Measurements from ENCODE around the gene CORO2B.

Gene CORO2B

GRCh38 chr15:68612979-68613740 lies 34.4 kb downstream of the CORO2B start:
- TF ChIP-seq, protein P1, sequence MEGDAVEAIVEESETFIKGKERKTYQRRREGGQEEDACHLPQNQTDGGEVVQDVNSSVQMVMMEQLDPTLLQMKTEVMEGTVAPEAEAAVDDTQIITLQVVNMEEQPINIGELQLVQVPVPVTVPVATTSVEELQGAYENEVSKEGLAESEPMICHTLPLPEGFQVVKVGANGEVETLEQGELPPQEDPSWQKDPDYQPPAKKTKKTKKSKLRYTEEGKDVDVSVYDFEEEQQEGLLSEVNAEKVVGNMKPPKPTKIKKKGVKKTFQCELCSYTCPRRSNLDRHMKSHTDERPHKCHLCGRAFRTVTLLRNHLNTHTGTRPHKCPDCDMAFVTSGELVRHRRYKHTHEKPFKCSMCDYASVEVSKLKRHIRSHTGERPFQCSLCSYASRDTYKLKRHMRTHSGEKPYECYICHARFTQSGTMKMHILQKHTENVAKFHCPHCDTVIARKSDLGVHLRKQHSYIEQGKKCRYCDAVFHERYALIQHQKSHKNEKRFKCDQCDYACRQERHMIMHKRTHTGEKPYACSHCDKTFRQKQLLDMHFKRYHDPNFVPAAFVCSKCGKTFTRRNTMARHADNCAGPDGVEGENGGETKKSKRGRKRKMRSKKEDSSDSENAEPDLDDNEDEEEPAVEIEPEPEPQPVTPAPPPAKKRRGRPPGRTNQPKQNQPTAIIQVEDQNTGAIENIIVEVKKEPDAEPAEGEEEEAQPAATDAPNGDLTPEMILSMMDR (IDR thresholded peaks at IDR 0.05; ENCODE audit: low read depth, low read length) = no peak
- no peaks in the 10 kb centered on the region for H3K27me3 ChIP-seq (ENCODE audit: insufficient read depth, low read depth, severe bottlenecking)
- no peaks in the 10 kb centered on the region for H3K9me3 ChIP-seq (ENCODE audit: severe bottlenecking)
- peaks cover 3% of the 10 kb centered on the region; the same call in 1 of the 2 replicates for H3K36me3 ChIP-seq
- H3K27ac ChIP-seq = no peak overlapping the region
- H3K4me3 ChIP-seq (ENCODE audit: low read depth, low read length) = no peak overlapping the region
- no peak for DNase-seq

GRCh38 chr15:68614286-68615035 lies 35.7 kb downstream of the CORO2B start:
- Histone ChIP-seq H3K27ac (peak overlapping the region; percentile 93), H3K36me3 (peaks cover 3% of the 10 kb centered on the region; the same call in 1 of the 2 replicates), H3K9me3 (ENCODE audit: severe bottlenecking) (no peaks in the 10 kb centered on the region), H3K27me3 (ENCODE audit: insufficient read depth, low read depth, severe bottlenecking) (no peaks in the 10 kb centered on the region), H3K4me3 (ENCODE audit: low read depth, low read length) (peak overlapping the region; percentile 26)
- TF ChIP-seq, protein P1 (IDR thresholded peaks at IDR 0.05; ENCODE audit: low read depth, low read length) = no peak
- DNase-seq = peak; percentile 93

- no peak for DNase-seq
- no peak overlapping the region for H3K4me3 ChIP-seq (ENCODE audit: low read depth, low read length)
- no peaks in the 10 kb centered on the region for H3K27me3 ChIP-seq (ENCODE audit: insufficient read depth, low read depth, severe bottlenecking)
- peak overlapping the region; percentile 93 for H3K27ac ChIP-seq
- H3K36me3 ChIP-seq = peaks cover 3% of the 10 kb centered on the region; the same call in 1 of the 2 replicates
- TF ChIP-seq, protein P1 (IDR thresholded peaks at IDR 0.05; ENCODE audit: low read depth, low read length) = no peak
- H3K9me3 ChIP-seq (ENCODE audit: severe bottlenecking) = no peaks in the 10 kb centered on the region
Observed at GRCh38 chr15:68615301-68615700, 36.5 kb downstream of the CORO2B start.

DNA sequence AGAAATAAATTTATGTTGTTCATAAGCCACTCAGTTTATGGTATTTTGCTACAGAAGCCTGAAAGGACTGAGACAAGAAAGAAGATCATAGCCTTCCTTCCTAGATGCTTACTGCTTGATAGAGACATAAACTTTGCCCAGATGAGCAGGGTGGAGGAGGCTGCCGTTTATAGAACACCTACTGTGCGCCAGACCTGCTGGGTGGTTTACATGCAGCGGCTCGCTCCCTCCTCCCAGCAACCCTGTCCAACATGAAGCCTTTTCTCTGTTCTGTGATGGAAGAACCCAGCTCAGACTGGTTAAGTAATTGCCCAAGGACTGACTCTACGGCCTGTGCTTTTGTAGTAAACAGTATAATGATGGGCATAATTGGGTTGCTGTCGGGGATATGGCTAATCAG lies 37.0 kb downstream of the CORO2B start:
- TF ChIP-seq, protein P1 (IDR thresholded peaks at IDR 0.05; ENCODE audit: low read depth, low read length) = no peak
- H3K27me3 ChIP-seq (ENCODE audit: insufficient read depth, low read depth, severe bottlenecking) = no peaks in the 10 kb centered on the region
- no peak overlapping the region for H3K4me3 ChIP-seq (ENCODE audit: low read depth, low read length)
- H3K36me3 ChIP-seq = peaks cover 3% of the 10 kb centered on the region; the same call in 1 of the 2 replicates
- no peaks in the 10 kb centered on the region for H3K9me3 ChIP-seq (ENCODE audit: severe bottlenecking)
- peak overlapping the region; percentile 93 for H3K27ac ChIP-seq
- DNase-seq = no peak

GRCh38 chr15:68616397-68616796 lies 37.6 kb downstream of the CORO2B start:
- TF ChIP-seq, protein P1 (IDR thresholded peaks at IDR 0.05; ENCODE audit: low read depth, low read length) = no peak
- no peaks in the 10 kb centered on the region for H3K9me3 ChIP-seq (ENCODE audit: severe bottlenecking)
- H3K36me3 ChIP-seq = peaks cover 3% of the 10 kb centered on the region; the same call in 1 of the 2 replicates
- no peak overlapping the region for H3K27ac ChIP-seq
- H3K4me3 ChIP-seq (ENCODE audit: low read depth, low read length) = no peak overlapping the region
- DNase-seq = no peak
- no peaks in the 10 kb centered on the region for H3K27me3 ChIP-seq (ENCODE audit: insufficient read depth, low read depth, severe bottlenecking)

Measured in WERI-Rb-1 (cell line).